Islet precursor cell (in vitro differentiated cells): ENCODE data around the gene IL17RC.

Experiments
- DNase-seq: peaks from one replicate; pipeline ENCODE4 v3.0.0-alpha.2; 2018

Gene IL17RC

DNA sequence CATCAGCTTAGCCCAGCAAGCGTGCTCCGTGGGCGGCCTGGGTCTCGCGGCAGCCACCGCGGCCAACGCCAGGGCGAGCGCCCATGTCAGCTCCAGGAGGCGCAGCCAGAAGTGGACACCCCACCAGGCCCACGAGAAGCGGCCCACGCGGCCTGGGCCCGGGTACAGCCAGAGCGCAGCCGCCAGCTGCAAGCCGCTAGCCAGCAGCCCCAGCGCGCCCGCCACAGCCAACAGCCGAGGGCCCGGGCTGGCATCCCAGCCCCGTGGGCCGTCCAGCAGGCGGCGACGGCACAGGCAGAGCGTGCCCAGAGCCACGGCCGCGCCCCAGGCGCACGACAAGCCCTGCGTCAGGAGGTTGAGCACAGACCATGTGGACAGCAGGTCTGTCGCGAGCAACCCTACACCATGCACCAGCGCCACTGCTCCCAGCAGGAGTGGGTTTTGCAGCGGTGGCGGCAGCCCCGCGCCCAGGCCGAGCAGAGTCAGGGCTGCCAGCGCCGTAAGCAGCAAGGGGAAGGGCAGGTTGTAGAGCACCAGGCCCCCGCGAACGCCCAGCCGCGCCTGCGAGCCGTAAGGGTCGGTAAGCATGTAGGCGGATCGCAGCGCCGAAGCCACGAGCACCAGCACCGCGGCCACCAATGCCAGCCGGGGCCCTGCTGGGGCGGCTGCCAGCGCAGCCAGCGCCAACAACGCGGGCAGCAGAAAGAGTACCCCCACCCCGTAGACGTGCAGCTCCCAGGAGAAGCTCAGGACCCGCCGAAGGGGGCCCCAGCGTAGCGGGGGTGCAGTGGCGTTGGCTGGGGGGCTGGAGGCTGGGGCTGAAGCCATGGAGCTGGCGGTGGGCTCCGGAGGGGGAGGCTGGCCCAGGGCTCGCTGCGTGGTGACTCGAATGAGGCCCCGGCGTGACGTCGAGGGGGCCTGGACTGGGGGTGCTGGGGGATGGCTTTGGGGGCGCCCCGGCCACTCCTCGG, 30.4 kb downstream of the IL17RC start:
- peak; percentile 92 for DNase-seq

DNA sequence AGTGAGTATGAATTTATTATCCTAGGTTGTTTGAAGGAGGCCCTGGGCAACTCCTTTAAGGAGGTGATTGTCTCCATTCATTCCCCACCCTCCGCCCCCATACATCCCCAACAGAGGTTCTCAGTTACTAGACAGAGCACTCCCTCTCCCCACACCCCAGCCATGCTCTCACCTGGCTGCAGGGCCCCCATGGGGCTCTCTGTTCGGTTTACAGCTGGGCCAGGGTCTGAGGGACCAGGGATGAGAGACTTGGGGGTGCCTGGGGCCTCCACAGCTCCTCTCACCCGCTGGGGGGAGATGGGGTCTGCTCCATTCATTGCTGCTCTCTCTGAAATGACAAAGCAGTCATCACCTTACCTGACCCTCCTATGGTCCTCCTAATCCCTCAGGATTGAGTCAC, 31.7 kb downstream of the IL17RC start:
- no peak for DNase-seq

DNA sequence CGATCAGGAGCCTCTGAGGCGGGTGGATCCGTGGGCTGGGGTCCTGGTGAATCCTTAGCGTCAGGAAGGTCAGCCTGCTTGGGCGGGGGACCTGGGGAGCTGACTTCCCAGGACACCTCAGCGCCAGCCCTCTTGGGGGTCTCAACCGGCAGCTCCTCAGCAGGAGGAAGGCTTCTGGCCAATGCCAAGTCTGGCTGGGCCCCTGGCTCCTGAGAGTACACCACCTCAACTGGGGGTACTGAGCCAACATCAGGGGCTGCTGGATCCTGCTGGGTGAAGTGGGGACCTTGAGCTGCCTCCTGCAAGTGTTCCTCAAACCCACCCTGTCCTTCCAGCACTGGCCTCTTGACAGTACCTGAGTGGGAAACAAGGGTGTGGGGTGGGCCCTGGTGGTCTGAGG, 32.2 kb downstream of the IL17RC start:
- DNase-seq = no peak

DNA sequence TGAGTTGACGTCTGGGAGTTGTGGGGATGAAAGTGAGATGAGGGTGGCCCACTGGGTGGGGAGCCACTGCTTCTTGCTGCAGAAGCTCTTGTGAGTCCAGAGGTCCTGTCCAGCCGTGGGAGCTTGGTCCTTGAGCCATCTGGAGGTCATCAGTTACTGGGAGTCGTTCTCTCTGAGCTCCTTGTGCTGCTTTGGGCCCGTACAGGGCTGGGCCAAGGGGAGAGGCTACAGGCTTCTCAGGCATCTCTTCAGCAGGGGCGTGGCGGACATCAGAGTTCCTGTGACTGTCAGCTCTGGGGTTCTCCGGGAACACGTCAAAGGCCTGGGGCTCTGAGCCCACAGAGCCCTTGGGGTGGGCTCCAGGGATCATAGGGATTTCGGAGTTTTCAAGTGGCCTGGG, 32.7 kb downstream of the IL17RC start:
- DNase-seq = no peak

DNA sequence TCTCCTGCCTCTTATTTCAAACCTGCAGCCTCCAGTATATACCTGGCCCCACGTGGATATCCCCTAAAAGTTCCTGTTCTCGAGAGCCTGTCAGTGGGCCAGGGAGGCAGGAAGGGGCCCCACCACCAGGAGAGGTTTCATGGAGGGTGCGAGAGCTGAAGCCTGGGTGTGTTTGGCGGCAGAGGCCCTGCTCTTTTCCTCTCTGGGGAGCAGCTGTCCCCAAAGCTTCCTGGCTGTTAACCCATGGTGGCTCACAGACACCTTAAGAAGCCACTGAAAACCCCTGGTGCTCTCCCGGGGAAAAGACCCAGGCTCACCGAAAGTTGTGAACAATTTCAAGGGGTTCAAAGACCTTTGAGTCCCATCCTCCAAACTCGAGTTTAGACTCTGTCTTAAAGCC, 34.2 kb downstream of the IL17RC start:
- DNase-seq = no peak

DNA sequence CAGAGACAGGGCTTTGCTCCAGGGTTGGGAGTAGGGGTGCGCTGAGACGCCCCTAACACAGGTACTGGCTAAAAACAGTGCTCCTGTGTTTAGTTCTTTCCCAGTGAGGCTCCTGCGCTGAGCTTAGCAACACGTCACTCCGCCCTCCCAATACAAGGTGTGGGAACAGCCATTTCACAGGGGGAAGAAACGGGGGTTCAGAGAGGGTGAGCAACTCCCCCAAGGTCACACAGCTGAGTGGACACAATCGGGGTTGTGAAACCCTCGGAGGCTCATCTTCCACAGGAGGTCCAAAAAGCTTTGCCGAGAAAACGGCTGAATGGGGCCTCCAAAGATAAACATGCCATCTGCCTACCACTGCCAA, 34.7 kb downstream of the IL17RC start:
- no peak for DNase-seq

DNA sequence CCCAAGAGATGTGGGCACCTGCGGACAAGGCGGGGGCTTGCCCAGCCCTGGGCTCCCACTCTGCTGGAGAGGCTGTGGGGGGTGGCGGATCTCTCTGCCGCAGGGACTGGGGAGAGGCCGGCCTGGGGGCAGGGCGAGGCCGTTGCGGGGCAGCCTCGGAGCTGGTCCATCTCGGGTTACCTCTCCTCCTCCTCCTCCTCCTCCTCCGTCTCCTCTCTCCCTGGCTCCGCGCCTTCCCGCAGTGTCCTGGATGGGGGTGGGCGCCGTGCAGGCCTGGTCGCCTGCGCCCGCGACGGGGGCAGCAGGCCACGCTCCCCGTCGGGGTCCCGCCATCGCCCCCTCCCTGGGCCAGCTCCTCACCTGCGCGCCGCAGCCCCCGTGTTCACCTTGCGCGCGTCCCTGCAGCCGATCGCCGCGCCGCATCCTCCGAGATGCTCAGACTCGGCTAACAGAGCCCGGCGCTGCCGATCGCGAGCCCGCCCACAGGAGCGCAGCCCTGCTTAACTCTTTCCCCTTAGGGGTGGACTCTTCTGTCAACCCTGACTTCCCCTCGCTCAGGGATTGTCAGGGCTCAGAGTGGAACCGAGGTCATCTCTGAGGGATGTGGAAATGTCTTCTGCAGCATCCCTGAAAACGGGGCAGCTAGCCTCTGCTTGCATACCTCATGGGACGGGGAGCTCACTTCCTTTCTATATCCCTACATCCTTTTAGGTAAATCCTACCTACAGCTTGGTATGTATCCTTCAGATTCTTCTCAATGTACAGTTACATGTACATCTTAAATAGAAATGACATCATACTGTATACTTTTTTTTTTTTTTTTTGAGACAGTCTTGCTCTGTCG, 35.3 kb downstream of the IL17RC start, which contains the start of gene PRRT3:
TSS of gene PRRT3 (minus strand) at position 447 of the 844 bp plus-strand sequence. CDS start 2,293 bp downstream, outside the sequence.
- DNase-seq = peak; percentile 73

DNA sequence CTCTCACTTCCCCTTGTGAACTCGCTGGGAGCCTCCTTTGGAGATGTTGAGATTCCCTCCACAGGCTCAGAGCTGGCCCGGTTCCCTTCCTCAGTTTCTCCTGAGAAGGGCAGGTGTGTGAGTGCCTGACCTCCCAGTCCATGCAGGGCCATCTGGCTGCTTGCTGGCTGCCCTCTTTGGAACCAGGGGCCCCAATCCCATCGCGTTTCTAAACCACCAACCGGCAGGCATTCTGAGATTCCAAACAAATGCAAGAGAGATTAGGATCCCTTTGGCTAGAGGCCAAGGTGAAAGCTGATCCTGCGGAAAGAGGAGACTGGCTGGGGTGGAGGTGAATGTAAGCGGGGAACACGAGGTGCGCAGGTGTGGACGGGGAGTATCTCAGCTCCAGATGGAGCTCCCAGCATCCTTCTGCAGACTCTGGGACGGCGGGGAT, 38.2 kb downstream of the IL17RC start:
- no peak for DNase-seq

DNA sequence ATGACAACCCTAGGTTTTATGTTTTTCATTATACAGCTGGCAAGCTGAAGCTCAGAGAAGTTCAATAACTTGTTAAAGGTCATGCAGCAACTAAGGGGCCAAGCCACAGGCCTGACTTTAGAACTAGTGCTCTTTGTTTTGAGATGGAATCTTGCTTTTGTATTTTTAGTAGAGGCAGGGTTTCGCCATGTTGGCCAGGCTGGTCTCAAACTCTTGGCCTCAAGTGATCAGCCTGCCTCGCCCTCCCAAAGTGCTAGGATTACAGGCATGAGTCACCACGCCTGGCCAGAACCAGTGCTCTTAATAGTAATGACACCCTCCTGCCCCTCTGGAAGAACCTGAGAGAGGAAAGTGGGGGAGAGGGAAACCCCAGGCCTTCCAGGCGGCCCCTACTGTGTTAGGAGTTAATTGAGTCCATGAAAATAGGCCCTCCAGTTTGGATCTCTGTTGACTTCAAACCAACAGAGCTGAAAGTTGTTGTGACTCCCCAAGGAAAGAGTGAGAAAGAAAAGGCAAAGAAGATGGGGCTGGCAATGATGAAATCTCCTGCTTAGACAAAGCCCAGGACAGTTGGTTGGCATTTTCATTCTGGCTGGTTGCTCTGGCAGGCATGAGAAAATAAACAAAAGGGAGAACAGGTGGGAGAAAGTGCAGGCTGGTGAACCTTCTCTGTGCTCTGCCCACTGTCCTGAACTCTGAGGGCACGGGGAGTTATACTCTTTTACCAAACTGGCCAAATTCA, 38.9 kb downstream of the IL17RC start:
- no peak for DNase-seq

DNA sequence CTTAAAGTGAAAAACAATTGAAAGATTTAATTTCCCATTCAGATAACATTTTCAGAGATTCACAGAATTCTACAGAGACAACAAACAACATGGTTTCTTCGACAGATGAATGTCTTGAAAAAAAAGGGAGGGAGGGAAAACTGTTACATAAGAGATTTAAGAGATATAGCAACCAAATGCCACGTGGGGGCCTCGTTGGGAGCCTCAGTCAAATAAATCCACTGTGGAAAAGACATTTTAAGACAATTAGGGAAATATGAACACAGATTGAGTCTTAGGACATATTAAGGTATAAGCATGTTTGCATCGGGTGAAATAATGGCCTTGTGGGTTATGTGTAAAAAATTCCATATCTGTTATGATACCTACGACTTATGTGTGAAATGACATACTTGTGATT, 40.3 kb downstream of the IL17RC start:
- DNase-seq = no peak

DNA sequence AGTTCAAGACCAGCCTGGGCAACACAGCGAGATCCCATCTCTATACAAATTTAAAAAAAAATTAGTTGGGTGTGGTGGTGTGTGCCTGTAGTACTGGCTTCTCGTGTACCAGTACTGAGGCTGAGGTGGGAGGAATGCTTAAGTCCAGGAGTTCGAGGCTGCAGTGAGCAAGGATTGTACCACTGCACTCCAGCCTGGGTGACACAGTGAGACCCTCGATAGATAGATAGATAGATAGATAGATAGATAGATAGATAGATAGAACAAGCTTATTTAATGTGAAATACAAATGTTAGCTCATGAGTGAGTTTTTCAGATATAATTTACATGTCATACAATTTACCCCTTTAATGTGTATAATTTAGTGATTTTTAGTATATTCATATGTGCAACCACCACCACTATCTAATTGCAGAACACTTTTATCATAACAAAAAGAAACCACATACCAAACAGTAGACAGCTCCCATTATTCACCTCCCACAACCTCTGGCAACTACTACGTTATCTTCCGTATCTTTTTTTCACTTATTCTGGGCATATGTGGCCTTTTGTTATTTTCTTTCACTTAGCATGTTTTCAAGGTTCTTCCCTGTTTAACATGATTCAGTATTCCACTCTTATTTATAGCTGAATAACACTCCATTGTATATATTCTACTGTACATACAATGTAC, 48.4 kb downstream of the IL17RC start:
- DNase-seq = no peak

DNA sequence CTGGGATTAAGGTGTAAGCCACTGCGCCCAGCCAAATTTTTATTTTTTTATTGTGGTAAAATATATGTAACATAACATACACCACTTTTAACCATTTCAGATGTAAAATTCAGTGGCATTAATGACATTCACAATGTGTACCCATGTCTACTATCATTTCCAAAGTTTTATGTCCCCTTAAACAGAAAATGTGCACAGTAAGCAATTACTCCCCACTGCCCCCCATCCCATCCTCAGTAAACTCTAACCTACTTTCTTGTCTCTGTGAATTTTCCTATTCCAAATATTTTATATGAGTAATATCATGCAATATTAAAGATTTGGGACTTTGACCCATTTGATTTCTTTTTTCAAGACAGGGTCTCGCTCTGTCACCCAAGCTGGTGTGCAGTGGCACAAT, 49.9 kb downstream of the IL17RC start:
- DNase-seq = no peak

DNA sequence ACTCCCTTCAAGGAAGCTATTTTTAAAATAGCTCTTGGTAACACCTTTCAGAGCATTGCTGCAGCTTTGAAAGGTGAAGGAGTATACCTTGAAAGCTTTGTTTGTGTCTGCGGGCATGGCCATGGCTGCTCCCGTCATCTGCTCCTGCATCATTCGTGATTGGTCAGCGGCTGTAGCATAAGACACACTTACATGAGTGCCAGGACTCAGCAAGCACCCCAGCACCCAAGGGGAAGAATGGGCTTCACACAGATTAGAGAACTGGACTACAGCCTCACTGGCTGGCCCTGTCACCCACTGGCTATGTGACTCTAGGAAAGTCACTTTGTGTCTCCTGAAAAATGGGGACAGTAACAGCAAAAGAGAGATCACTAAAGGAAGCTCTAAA, 52.7 kb downstream of the IL17RC start:
- no peak for DNase-seq

DNA sequence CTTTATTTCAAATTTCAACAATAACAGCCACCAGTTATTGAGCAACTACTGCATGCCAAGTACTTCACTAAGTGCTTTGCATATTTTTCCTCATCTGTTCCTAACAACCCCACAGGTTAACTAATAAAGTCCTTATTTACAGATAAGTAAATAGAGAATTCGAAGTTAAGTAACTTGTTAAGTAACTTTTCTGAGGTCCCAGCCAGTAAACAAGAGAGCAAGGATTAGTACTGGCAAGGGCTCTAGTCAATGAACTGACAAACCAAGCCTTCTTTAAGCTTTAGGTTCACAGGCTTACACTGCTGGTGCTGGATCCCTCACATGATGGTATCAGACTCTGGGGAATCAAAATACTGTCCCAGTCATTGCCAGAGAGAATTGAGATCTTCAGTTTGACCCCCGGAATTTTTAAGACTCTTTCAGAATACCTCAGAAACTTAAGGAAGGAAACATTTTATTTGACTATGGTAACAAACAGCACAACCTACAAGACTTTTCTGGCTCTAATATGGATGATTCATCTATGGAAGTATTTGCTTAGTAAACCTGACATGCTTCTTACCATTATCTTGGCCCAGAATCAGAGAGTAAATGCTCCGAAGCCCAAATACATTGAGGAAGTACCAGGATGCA, 53.2 kb downstream of the IL17RC start:
- no peak for DNase-seq

DNA sequence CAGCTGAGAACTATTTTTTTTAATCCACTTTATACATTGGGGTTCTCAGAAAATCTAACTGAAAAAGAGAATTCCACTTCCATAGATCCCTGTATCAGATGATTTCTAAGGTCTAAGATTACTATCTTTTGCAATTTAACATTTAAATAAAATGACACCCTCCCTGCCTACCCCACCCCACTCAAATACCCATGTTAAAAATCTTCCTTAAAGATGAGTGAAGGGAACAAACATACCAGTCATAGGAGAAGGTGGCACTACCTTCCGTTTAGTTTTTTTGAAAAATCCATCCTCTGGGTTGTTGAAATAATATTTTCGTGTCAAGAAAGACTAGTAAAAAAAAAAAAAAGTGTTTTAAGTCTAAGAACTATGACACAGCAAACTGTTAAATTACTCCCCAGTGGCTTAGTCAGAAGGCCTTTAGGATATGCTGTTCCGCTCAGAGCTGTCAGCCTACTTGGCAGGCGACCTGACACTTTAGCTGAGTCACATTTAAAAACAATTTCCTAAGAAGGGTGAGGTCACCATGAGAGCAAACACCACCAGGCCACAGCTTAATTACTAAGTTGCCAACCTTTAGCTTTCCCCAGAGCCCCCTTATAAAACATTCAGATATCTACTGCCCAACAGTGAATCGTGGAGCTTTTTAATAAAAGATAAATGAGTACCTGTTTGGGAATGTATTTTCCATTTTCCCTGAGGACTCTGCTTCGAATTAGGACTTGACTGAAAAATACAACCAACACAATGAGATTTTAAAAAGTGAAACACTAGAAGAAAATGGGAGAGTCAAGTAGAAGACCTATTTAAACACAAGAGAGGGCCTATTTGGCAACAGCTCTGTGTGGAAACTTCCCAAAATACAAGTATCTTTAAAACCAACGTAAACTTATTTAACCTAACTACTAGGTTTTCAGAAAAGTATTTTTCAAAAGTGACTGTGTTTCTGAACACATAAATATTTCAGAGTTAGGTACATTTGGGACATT, 60.1 kb downstream of the IL17RC start:
- DNase-seq = peak; percentile 86

DNA sequence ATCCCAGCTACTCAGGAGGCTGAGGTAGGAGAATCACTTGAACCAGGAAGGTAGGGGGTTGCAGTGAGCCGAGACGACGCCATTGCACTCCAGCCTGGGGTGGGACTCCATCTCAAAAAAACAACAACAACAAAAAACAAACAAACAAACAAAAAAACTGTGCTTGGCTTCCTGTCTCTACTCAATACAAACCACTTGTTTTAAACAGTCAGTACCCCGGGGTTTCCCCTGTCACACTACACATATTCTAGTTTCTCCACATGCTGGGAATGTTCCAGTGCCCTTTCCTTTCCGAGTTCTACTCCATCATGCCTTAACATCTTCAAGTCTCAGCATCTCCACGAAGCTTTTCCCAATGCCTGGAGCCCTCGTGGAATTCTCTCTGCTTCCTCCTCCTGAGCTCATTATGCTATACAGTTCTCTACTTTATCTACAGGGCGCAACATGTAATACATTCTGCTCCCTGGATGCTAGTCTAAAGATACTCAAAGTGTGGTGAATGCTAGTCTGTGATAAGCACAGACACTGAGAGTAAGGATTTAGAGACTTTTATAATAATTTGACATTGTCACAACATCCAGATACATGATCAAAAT, 61.9 kb downstream of the IL17RC start:
- DNase-seq = no peak

DNA sequence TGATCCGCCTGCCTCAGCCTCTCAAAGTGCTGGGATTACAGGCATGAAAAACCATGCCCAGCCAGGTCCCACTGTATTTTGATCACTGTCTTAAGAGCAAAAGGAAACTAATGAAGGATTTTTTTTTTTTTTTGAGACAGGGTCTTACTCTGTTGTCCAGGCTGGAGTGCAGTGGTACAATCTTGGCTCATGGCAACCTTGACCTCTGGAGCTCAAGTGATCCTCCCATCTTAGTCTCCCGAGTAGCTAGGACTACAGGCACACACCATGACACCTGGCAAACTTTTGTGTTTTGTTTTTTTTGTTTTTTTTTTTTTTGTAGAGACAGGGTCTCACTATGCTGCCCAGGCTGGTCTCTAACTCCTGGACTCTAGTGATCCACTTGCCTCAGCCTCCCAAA, 63.4 kb downstream of the IL17RC start:
- DNase-seq = no peak
